SK-N-DZ (cell line): ENCODE results near the gene ATP8B3.

ENCODE experiments used
- DNase-seq: peaks from one replicate; pipeline ENCODE4 v3.0.0-alpha.2; 2015; ENCODE audit warnings: low spot score

The ATP8B3 gene

DNA sequence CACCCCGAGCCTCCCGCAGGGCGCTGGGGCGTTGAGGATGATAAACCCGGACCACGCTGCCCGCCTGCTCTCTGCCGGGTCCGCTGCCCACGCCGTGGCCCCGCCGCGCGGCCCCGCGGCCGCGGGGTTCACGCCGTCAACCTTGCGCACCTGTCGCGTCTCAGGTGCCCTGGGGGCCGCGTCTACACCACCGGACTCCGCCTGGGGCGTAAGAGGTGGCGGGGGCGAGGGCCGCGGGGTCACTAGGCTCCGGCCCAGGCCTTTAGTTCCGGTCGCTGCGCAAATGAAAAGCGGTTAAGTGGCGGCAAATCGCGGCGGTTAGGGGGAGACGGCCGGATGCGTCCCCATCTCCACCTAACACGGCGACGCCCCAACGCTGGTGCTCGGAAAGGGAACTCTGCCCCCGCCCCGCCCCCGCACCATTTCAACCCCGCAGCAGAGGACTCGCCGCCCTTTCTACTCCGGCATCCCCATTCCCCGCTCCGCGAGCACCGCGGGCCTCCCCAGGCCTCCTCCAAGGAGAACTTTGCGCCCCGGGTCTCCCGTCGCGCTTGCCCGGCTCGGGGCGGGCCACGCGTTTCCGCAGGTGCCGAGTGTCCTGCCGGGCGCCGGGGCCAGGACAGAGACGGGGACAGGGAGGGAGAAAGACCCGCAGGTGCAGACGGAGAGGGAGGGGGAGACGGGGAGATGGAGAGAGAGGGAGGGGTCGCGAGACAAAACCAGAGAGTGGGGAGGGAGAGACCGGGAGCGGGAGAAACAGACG, 54.4 kb downstream of the ATP8B3 start:
- DNase-seq, result no peak

DNA sequence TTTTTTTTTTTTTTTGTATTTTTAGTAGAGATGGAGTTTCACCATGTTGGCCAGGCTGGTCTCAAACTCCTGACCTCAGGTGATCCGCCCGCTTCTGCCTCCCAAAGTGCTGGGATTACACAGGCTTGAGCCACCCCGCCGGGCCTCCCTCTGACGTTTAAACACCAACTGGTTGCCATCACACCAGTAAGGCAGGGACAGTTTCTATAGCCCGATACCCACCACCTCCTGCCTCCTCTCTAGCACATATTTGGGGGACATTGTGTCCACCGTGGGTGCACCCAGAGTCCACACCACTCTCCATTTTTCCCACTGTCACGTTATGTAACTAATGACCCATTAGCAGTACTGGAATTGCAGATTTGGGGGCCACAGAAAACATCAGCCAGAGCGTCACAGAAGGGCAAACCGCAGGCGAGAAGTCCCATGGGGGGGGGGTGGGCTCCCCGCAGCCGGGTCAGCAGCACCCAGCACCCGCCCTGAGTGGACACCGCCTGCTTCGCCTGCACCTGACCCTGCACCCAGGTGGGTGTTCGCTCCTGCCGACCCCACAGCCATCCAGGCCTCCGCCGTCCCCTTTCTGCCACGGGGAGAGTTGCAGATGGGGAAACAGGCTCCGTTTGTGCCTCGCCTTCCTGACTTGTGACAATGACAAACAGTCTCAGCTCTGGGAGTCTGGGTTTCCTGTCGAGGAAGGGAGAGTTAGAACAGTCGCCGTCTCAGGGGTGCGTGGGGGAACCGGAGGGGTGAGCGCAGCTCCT, 55.2 kb downstream of the ATP8B3 start:
- DNase-seq, result no peak

DNA sequence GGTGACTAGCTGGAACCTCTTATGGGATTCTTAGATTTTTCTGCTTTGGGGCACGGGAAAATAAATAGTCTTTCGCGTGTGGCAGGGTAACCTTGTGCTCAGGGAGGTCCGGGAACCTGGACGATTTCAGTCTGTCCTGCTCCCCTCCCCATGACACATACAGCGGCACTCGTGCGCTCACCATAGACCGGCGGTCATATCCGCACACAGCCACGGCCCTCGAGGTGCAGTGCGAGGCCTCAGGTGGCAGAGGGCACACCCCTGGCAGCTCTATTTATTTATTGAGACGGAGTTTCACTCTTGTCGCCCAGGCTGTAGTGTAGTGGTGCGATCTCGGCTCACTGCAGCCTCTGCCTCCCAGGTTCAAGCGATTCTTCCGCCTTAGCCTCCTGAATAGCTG, 55.8 kb downstream of the ATP8B3 start:
- DNase-seq, result no peak

DNA sequence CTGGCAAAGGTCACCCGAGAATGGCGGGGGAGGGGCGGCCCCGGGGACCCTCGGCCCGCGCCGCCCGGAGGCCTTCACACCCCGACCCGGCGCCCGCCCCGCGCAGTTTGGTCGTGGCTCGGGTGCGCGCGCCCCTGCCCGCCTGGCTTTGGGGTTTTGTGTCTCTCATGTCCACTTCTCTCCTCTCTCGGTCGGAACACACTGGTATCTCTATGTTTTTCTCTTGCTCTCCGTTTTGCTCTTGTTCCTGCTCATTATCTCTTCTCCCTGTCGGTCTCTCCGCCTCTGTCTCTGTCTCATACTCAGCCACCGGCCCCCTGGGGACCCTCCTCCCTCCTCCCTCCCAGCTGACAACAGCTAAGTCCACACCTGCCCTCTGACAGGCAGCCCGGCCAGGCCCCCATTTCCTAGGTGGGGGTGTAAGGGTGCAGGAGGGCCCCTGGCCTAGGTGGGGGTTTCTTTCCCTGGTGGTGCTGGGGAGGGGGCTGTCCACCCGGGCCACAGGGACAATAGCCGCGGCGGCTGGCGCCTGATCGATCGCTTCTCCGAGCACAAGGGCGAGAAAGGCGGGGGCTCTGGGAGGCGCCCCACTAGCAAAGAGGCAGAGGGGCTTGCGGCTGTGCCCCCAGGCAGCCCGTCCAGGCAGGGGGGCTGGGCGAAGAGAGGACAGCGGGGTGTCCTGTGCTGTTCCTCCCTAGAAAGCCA, 56.5 kb downstream of the ATP8B3 start:
- DNase-seq, result no peak

DNA sequence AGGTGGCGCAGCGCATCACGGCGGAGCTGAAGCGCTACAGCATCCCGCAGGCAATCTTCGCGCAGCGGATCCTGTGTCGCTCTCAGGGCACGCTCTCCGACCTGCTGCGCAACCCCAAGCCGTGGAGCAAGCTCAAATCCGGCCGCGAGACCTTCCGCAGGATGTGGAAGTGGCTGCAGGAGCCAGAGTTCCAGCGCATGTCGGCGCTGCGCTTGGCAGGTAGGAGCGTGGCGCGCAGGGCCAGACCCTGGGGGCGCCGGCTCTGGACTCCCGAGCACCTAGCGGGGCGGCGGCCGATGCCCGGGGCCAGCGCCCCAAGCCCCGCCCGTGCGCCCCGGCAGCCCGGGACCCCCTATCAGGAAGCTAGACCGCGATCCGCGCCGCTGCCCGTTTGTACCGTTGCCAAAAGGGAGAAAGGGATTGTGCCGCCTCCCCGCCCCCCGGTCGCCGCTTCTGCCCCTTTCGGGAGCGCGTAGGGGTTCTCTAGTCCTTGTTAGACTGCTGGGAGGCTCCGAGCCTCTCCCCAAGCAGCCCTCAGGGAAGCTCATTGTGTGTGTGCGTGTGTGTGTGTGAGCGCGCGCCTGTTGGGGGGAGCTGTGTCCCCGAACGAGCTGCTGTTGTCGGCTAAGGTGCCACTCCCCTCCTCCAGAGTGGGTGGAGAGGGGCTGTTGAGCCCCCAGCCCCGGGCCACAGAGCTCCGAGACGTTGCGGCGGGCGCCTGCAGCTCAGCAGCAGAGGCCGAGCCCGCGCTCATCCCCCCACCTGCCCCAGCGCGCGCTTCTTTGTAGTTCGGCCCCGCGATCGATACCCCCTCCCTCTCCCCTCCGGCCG, 57.2 kb downstream of the ATP8B3 start:
- DNase-seq, result no peak

DNA sequence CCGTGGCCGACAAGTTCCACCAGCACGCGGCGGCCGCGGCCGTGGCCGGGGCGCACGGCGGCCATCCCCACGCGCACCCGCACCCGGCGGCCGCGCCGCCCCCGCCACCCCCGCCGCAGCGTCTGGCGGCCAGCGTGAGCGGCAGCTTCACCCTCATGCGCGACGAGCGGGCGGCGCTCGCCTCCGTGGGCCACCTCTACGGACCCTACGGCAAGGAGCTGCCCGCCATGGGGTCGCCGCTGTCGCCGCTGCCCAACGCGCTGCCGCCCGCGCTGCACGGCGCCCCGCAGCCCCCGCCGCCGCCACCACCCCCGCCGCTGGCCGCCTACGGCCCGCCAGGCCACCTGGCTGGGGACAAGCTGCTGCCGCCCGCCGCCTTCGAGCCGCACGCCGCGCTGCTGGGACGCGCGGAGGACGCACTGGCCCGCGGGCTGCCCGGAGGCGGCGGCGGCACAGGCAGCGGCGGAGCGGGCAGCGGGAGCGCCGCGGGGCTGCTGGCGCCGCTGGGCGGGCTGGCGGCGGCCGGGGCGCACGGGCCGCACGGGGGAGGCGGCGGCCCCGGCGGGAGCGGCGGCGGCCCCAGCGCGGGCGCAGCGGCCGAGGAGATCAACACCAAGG, 57.9 kb downstream of the ATP8B3 start:
- DNase-seq, result no peak

DNA sequence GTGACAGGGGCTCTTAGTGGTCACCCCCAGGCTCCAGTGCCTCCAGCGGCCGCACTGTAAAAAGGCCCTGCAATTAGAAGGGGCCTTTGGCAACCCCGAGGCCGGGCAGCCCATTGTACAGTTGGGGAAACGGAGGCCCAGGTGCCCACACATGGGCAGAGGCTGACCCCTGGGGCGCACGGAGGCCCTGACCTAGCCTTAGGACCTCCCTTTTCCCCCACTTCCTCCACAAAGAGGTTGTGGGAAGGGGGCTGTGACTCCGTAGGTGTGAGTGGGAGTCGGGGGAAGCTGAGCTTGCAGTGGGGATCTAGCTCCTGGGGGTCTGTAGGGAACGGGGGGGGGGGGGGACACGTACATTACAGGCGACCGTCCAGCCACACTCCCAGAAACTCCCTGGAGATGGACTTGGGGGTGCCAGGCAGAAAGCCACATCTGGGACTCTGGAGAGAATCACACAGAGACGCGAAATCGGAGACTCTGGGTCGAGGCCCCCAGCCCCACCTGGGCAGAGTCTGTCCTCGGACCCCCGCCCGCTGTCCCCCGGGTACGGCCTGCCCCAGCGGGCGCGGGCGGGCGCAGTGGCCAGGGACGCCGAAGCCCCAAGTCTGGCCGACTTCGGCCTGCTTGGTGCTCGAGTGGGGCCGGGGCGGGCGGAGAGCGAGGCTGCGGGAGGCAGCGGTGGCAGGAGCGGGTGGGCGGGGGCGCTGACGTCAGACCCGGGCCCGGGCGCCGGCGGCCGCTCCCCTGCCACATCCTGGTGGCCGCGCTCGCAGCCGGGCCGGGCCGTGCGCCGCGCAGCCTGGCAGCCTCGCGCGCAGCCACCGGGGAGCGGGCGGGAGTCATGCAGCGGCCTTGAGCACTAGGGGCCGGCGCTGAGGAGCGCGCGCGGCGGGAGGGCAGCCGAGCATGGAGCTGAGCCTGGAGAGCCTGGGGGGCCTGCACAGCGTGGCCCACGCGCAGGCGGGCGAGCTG, 59.0 kb downstream of the ATP8B3 start, which contains the start of gene ONECUT3:
ONECUT3 (plus strand) TSS at position 750 of the 972 bp plus-strand sequence; CDS start at position 907, 157 bp downstream.
- no peak for DNase-seq

DNA sequence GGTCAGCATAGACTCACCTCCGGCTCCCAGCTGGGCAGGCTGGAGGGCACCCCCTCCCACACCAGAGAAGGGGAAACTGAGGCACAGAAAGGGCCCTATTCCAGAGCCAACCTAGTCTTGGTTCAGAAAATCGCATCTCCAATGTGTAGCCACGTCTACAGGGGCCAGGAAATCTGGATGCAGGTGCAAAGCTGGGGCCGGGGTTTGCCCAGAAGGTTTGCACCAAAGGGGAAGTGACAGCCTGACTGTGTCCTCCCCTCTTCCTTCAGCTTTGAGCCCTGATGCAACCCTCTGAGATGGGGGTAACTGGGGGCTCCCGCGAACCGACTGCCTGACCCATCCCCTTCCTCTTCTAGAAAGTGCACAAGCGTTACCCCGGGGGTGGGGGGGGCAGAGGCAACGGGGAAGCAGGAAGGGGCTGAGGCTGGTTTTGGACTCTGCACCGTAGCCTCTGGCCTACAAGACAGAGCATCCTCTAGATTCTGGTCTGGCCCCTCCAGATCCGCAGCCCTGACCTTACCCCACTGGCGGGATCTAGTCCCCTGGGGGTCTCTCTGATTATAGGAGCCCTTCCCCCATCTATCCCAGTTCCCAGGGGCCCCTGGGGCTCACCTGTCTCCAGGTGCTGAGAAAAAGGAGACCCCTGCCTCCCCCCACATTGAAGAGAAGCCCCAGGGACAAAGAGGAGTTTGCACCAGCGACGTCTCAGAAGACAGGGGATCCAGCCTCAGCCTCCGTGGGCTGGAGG, 59.9 kb downstream of the ATP8B3 start:
- no peak for DNase-seq

DNA sequence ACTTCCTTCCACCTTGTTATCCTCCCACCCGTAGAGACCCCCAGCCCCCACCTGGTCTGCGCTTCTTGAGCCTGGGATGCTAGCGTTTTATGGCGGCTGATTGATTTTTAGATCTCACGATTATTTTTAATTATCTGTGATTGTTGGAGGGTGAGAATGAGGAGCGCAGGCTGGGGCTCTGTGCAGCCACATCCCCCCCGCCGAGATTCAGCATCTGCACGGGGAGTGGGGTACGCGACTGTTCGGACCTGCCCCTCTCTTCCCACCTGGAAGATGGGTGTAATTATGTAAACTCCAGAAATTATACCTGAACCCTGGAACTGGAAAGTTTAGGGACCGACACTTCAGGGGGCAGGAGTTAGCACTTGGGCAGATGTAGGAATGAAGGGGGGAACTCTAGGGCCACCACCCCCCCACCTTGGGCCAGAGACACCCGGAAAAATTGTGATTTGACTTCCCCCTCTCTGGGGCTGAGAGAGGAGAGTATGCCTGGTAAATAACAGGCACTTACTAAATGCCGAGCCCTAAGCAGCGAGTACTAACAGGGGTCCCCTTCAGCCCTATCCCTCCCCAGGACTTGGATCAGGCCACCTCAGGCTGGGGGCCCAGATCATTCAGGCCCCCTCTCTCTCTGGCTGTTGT, 60.6 kb downstream of the ATP8B3 start:
- DNase-seq, result no peak

DNA sequence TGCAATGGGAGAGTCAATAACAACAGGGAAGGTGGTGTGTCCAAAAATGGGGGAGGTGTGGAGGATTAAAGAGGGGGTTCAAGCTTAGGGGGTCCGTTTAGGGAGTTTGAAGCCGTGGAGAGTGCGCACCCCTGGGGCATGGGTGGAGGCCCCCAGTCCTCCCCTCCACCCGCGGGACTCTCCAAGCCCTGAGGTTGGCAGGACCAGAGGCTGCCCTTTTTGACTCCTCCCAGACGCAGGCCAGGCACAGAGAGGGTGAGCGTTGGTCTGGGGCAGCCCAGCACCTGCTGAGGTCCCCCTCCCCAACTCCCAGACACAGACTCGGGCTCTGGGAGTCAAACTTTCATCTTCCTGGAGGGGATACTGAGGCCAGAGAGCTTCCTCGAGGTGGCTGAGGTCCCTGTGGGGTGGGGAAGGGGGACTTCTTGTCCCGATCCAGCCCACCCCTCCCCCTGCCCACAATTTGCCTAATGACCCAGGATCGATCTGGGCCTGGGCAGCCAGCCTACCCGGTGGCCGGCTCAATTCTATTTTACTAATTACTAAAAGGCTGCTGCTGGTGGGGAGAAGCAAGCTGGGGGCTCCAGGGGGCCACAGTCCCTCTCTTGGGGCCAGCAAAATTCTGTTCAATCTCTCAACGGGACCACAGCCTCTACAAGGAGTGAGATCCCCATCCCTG, 61.6 kb downstream of the ATP8B3 start:
- DNase-seq, result no peak

DNA sequence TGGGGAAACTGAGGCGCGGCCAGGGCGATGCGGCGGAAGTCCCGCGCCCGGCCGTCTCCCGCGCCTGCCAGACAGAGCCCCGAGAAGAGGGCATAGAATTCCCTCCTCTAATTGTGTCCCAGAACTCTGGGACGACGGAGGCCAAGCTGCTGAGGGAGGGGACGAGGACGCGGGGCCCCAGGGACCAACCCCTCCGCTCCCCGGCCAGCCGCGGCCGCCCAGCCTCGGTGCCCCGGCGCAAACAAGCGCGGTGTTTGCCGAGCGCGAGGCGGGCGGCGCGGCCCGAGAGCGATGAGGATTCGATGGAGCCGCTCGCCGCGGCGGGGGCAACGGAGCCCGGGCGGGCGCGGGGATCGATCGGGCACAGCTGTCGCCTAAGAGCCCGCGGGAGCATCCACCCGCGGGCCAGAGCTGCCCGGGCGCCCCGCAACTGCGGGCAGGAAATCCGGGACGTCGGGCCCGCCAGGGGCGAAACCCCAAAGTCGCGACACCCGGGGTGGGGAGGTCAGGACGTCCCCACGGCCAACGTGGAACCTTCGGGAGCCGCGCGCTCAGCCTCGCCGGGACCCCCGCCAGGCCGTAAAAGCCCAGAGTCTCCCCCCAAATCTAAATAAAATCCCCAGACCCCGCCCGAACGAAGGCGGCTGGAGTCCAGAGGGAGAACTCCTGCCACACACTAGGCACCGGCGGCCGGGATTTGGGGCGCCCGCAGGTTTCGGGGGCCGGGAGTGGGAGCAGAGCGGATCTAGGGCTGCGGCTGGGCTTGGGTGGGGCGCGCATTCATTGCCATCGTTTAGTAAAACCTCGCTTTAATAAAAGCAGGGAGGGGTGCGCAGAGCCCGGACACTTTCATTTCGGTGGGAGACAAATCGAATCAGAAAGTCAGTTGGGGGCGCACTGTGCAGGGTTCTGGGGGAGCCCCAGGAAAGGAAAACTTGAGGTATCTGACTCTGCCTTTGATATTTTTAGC, 62.4 kb downstream of the ATP8B3 start:
- DNase-seq, result no peak

DNA sequence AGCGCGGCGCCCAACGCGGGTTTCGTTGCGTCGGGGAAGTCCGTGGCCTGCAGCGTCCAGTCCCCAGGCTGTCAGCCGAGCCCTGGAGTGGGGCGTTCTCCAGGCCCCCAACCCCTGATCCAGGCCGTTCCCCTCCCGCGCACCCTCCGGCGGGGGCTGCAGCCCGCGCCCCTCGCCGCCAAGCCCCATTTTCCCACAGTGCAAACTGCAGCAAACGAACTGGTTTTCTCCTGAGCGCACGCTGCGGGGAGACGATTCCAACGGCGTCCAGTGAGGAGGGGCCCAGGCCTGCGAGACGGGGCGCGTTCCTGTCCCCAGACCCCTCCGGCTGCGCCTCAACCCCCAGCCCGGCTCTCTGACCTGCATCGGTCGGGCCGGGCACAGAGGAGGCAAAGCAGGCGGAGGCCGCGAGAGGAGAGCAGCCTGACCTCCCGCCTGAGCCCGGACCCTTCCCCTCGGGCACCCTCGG, 63.2 kb downstream of the ATP8B3 start:
- no peak for DNase-seq

DNA sequence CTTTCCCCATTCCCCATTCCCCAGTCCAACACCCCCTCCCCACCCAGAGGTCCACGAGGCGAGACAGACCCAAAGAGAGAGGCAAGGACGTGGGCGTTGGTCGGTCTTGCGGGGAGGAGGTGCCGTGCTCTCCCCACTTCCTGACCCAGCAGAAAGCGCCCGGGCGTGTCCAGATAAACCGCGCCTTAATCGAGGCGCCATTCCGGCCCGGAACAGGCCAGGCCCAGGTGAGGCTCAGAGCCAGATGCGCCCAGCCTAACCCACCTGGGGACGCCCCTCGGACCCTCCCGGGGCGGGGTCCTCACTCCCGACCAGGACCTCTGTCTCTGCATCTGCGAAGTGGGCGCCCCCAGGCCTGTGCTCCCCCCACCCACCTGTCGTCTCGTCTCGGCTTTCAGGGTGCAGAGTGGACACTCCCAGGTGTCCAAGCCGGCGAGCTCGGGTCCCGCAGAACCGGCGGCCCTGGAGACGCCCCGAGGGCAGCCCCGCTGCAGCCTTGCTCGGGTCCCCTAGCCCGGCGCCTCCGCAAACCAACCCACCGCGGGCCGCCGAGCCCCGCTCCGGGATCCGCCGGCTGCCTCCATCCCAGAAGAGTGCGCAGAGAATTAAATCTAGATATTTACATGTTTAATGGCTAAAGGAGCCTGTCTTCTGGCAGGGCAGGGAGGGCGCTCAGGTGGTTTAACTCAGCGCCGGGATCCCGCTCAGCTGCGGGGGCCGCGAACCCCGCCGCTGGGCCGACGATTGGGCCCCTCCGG, 63.8 kb downstream of the ATP8B3 start:
- no peak for DNase-seq

DNA sequence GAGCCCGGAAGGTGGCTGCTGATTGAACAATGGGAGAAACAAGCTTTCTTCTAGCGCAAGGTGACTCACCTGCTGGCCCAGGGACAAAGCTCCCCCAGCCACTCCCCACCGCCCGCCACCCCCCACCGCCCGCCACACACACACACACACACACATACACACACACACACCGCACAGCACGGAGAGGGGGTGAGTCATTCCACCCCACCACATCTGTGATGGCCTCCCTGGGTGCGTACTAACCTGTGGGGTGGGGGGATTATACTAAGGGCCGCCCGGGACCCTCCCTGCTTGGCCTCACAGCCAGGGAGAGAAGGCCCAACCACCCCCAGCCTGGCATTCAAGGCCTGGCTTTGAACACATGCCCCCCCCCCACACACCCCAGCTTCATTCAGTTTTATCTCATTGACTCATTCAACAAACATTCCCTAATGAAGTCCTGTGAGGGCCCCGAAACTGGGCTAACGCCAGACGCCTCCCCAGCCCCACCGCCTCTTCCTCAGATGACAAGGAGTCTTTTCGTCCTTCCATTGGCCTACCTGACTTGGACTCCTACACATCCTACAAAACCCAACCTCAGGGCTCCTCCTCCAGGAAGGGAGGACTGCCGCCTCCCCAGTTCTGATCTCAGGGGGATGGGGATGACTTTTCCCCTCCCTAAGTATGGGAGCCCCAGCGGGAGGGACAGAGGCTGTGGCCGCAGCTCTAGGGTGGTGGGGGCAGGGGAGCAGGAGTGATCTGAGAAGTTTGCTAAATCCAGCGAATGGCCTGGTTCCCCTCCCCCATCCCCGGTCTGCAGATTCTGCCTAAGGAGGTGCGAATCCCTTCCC, 64.6 kb downstream of the ATP8B3 start:
- no peak for DNase-seq
